Measurements from ENCODE around the gene VSTM1. TPM values are rescaled to one million over a fixed set of nuclear protein-coding genes. Genes with fewer than 3 reads are reported as not detected.

Gene VSTM1
- total RNA-seq, 1 experiment from 2014 or later: not detected

DNA sequence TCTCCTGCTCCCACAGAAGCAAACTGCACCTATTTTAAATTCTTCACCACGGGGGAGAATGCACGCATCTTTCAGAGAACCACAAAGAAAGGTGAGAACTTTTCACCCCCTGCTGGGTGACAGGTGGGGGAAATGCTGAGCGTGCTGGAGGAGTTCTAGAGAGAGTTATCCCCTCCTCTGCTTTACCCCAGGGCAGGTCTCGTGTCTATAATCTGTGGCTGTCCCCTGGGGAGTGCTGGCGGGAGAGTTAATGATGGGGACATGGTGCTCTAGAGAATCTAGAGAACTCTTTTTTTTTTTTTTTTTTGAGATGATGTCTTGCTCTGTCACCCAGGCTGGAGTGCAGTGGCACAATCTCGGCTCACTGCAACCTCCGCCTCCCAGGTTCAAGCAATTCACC, 65.5 kb downstream of the VSTM1 start:
- Histone ChIP-seq H3K36me3 (ENCODE audit: insufficient read depth, low read length) (no peaks in the 10 kb centered on the region), H3K9ac (ENCODE audit: low read length) (no peak overlapping the region), H3K4me2 (ENCODE audit: low read depth, low read length, poor library complexity, severe bottlenecking) (no peak overlapping the region), H3K9me2 (replicated peaks; ENCODE audit: insufficient read depth, low read length) (no peaks in the 10 kb centered on the region), H4K20me1 (ENCODE audit: insufficient read depth, low read depth, low read length) (no peaks in the 10 kb centered on the region), H3K9me3 (ENCODE audit: low read length) (no peaks in the 10 kb centered on the region), H3K27me3 (ENCODE audit: low read length) (no peaks in the 10 kb centered on the region), H2AFZ (ENCODE audit: low read length) (no peak overlapping the region), H3K27ac (ENCODE audit: low read length) (no peak overlapping the region), H3K4me1 (ENCODE audit: low read length) (no peaks in the 10 kb centered on the region), H3K79me2 (ENCODE audit: low read length) (no peaks in the 10 kb centered on the region), H3K4me3 (ENCODE audit: low read length) (no peak overlapping the region)
- no peak for DNase-seq

DNA sequence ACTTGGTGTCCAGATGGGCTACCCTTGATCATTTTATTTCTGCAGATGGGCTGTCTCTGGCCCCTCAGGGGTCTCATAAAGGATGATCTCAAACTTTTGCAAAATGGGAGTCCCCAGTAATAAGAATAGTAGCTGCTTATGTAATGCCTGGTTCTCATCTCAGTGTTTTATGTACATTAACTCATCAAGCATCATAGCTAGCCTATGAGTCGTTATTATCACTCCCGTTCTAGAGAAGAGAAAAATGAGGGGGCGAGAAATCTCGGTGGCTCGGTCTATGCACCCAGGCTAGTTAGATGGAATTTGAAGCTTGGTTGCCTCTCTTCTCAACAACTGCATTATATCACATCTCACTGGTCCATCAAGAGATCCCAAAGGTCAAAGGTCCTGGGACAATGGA, 68.9 kb downstream of the VSTM1 start:
- Histone ChIP-seq H3K4me1 (ENCODE audit: low read length) (no peaks in the 10 kb centered on the region), H3K4me2 (ENCODE audit: low read depth, low read length, poor library complexity, severe bottlenecking) (no peak overlapping the region), H3K79me2 (ENCODE audit: low read length) (no peaks in the 10 kb centered on the region), H3K27me3 (ENCODE audit: low read length) (no peaks in the 10 kb centered on the region), H3K36me3 (ENCODE audit: insufficient read depth, low read length) (no peaks in the 10 kb centered on the region), H2AFZ (ENCODE audit: low read length) (no peak overlapping the region), H3K9ac (ENCODE audit: low read length) (no peak overlapping the region), H3K9me3 (ENCODE audit: low read length) (no peaks in the 10 kb centered on the region), H3K27ac (ENCODE audit: low read length) (no peak overlapping the region), H3K9me2 (replicated peaks; ENCODE audit: insufficient read depth, low read length) (no peaks in the 10 kb centered on the region), H3K4me3 (ENCODE audit: low read length) (no peak overlapping the region), H4K20me1 (ENCODE audit: insufficient read depth, low read depth, low read length) (no peaks in the 10 kb centered on the region)
- no peak for DNase-seq

- Histone ChIP-seq H4K20me1 (ENCODE audit: insufficient read depth, low read depth, low read length) (no peaks in the 10 kb centered on the region), H3K4me2 (ENCODE audit: low read depth, low read length, poor library complexity, severe bottlenecking) (no peak overlapping the region), H3K79me2 (ENCODE audit: low read length) (no peaks in the 10 kb centered on the region), H3K4me1 (ENCODE audit: low read length) (no peaks in the 10 kb centered on the region), H3K27ac (ENCODE audit: low read length) (no peak overlapping the region), H3K4me3 (ENCODE audit: low read length) (no peak overlapping the region), H3K9me3 (ENCODE audit: low read length) (no peaks in the 10 kb centered on the region), H3K9me2 (replicated peaks; ENCODE audit: insufficient read depth, low read length) (no peaks in the 10 kb centered on the region), H3K9ac (ENCODE audit: low read length) (no peak overlapping the region), H2AFZ (ENCODE audit: low read length) (no peak overlapping the region), H3K27me3 (ENCODE audit: low read length) (no peaks in the 10 kb centered on the region), H3K36me3 (ENCODE audit: insufficient read depth, low read length) (no peaks in the 10 kb centered on the region)
- no peak for DNase-seq
Observed at GRCh38 chr19:53993448-53993847, 70.2 kb downstream of the VSTM1 start.

GRCh38 chr19:53992815-53993214, 70.9 kb downstream of the VSTM1 start:
- H3K4me3 ChIP-seq (ENCODE audit: low read length): no peak overlapping the region
- DNase-seq: no peak
- H3K4me1 ChIP-seq (ENCODE audit: low read length): no peaks in the 10 kb centered on the region
- no peaks in the 10 kb centered on the region for H3K79me2 ChIP-seq (ENCODE audit: low read length)
- H3K9me3 ChIP-seq (ENCODE audit: low read length): no peaks in the 10 kb centered on the region
- no peaks in the 10 kb centered on the region for H4K20me1 ChIP-seq (ENCODE audit: insufficient read depth, low read depth, low read length)
- H3K36me3 ChIP-seq (ENCODE audit: insufficient read depth, low read length): no peaks in the 10 kb centered on the region
- H2AFZ ChIP-seq (ENCODE audit: low read length): no peak overlapping the region
- H3K9me2 ChIP-seq (replicated peaks; ENCODE audit: insufficient read depth, low read length): no peaks in the 10 kb centered on the region
- no peaks in the 10 kb centered on the region for H3K27me3 ChIP-seq (ENCODE audit: low read length)
- H3K27ac ChIP-seq (ENCODE audit: low read length): no peak overlapping the region
- no peak overlapping the region for H3K9ac ChIP-seq (ENCODE audit: low read length)
- H3K4me2 ChIP-seq (ENCODE audit: low read depth, low read length, poor library complexity, severe bottlenecking): no peak overlapping the region

DNA sequence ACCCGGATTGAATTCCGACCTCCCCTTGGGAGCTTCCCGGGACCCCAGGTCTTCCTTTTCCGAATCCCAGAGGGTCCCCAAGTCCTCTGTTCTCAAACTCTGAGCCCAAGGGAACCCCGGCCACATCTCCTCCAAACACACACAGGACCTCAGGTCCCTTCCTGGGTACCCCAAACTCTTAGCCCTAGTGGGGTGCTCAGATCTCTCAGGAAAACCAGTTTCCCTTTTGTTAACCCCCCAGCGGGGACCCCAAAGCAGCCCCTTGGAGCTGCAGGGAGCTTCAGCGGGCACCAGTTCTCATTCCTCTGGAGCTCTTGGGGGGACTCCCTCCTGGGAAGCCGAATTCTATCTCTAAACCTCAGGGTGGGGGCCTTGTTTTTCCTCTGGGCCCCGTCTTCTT, 71.5 kb downstream of the VSTM1 start:
- Histone ChIP-seq H3K9ac (ENCODE audit: low read length) (no peak overlapping the region), H3K79me2 (ENCODE audit: low read length) (no peaks in the 10 kb centered on the region), H3K36me3 (ENCODE audit: insufficient read depth, low read length) (no peaks in the 10 kb centered on the region), H3K9me2 (replicated peaks; ENCODE audit: insufficient read depth, low read length) (no peaks in the 10 kb centered on the region), H3K4me3 (ENCODE audit: low read length) (no peak overlapping the region), H3K27me3 (ENCODE audit: low read length) (no peaks in the 10 kb centered on the region), H4K20me1 (ENCODE audit: insufficient read depth, low read depth, low read length) (no peaks in the 10 kb centered on the region), H3K4me2 (ENCODE audit: low read depth, low read length, poor library complexity, severe bottlenecking) (no peak overlapping the region), H3K4me1 (ENCODE audit: low read length) (no peaks in the 10 kb centered on the region), H2AFZ (ENCODE audit: low read length) (no peak overlapping the region), H3K9me3 (ENCODE audit: low read length) (no peaks in the 10 kb centered on the region), H3K27ac (ENCODE audit: low read length) (no peak overlapping the region)
- DNase-seq: no peak

GRCh38 chr19:53991224-53992113, 72.2 kb downstream of the VSTM1 start, which contains the start of gene CACNG6:
TSS of gene CACNG6 (plus strand) at chr19:53991637. CDS start at chr19:53992878, 1,241 bp downstream.
- Histone ChIP-seq H3K9me3 (ENCODE audit: low read length) (no peaks in the 10 kb centered on the region), H2AFZ (ENCODE audit: low read length) (no peak within 1 kb of the TSS), H3K9me2 (replicated peaks; ENCODE audit: insufficient read depth, low read length) (no peaks in the 10 kb centered on the region), H4K20me1 (ENCODE audit: insufficient read depth, low read depth, low read length) (no peaks in the 10 kb centered on the region), H3K27ac (ENCODE audit: low read length) (no peak within 1 kb of the TSS), H3K9ac (ENCODE audit: low read length) (no peak within 1 kb of the TSS), H3K27me3 (ENCODE audit: low read length) (no peaks in the 10 kb centered on the region), H3K79me2 (ENCODE audit: low read length) (no peaks in the 10 kb centered on the region), H3K4me3 (ENCODE audit: low read length) (no peak within 1 kb of the TSS), H3K4me2 (ENCODE audit: low read depth, low read length, poor library complexity, severe bottlenecking) (no peak within 1 kb of the TSS), H3K4me1 (ENCODE audit: low read length) (no peaks in the 10 kb centered on the region), H3K36me3 (ENCODE audit: insufficient read depth, low read length) (no peaks in the 10 kb centered on the region)
- no peak for DNase-seq

Small RNAs within 50 kb of the gene (small RNA-seq; reads per million reads assigned to genes)
- not detected for gene AC012314.20

Other genes with a start within 250 kb of the VSTM1 start
- gene NLRP12, start 239.6 kb downstream of the VSTM1 start, total RNA-seq (2014; rRNA removed; shearing (Covaris generic); ENCODE audit: low replicate concordance): not detected in 2 replicates
- not detected in 2 replicates for gene MYADM, start 196.0 kb downstream of the VSTM1 start, total RNA-seq (2014; rRNA removed; shearing (Covaris generic); ENCODE audit: low replicate concordance)
- not detected in 2 replicates for gene PRKCG, start 181.7 kb downstream of the VSTM1 start, total RNA-seq (2014; rRNA removed; shearing (Covaris generic); ENCODE audit: low replicate concordance)
- not detected in 2 replicates for gene CACNG7, start 154.6 kb downstream of the VSTM1 start, total RNA-seq (2014; rRNA removed; shearing (Covaris generic); ENCODE audit: low replicate concordance)
- gene CACNG8, start 101.0 kb downstream of the VSTM1 start, total RNA-seq (2014; rRNA removed; shearing (Covaris generic); ENCODE audit: low replicate concordance): not detected in 2 replicates
- not detected in 2 replicates for gene CACNG6, start 72.3 kb downstream of the VSTM1 start, total RNA-seq (2014; rRNA removed; shearing (Covaris generic); ENCODE audit: low replicate concordance)
- not detected in 2 replicates for gene TARM1, start 17.5 kb upstream of the VSTM1 start, total RNA-seq (2014; rRNA removed; shearing (Covaris generic); ENCODE audit: low replicate concordance)
- gene OSCAR, start 36.9 kb upstream of the VSTM1 start, total RNA-seq (2014; rRNA removed; shearing (Covaris generic); ENCODE audit: low replicate concordance): 0.22 TPM in 1 of 2 replicates, not detected in the other
- gene NDUFA3, start 39.0 kb upstream of the VSTM1 start, total RNA-seq (2014; rRNA removed; shearing (Covaris generic); ENCODE audit: low replicate concordance): 79.5 and 105 TPM in 2 replicates
- 21.5 and 39.9 TPM in 2 replicates for gene TFPT, start 51.8 kb upstream of the VSTM1 start, total RNA-seq (2014; rRNA removed; shearing (Covaris generic); ENCODE audit: low replicate concordance)
- gene PRPF31, start 51.9 kb upstream of the VSTM1 start, total RNA-seq (2014; rRNA removed; shearing (Covaris generic); ENCODE audit: low replicate concordance): 25.2 and 61.3 TPM in 2 replicates
- 31.2 and 45.0 TPM in 2 replicates for gene CNOT3, start 73.9 kb upstream of the VSTM1 start, total RNA-seq (2014; rRNA removed; shearing (Covaris generic); ENCODE audit: low replicate concordance)
- gene LENG1, start 95.8 kb upstream of the VSTM1 start, total RNA-seq (2014; rRNA removed; shearing (Covaris generic); ENCODE audit: low replicate concordance): 1.6 and 14.0 TPM in 2 replicates
- 6.2 TPM in 1 of 2 replicates, not detected in the other for gene TMC4, start 109.3 kb upstream of the VSTM1 start, total RNA-seq (2014; rRNA removed; shearing (Covaris generic); ENCODE audit: low replicate concordance)
- gene MBOAT7, start 125.7 kb upstream of the VSTM1 start, total RNA-seq (2014; rRNA removed; shearing (Covaris generic); ENCODE audit: low replicate concordance): 85.6 and 90.0 TPM in 2 replicates
- 28.1 and 39.8 TPM in 2 replicates for gene TSEN34, start 127.4 kb upstream of the VSTM1 start, total RNA-seq (2014; rRNA removed; shearing (Covaris generic); ENCODE audit: low replicate concordance)
- 3,304 and 6,295 TPM in 2 replicates for gene RPS9, start 137.0 kb upstream of the VSTM1 start, total RNA-seq (2014; rRNA removed; shearing (Covaris generic); ENCODE audit: low replicate concordance)
- gene LILRB3, start 159.1 kb upstream of the VSTM1 start, total RNA-seq (2014; rRNA removed; shearing (Covaris generic); ENCODE audit: low replicate concordance): 0.11 TPM in 1 of 2 replicates, not detected in the other
- gene LILRA6, start 178.9 kb upstream of the VSTM1 start, total RNA-seq (2014; rRNA removed; shearing (Covaris generic); ENCODE audit: low replicate concordance): not detected in 2 replicates
- not detected in 2 replicates for gene LILRB5, start 193.4 kb upstream of the VSTM1 start, total RNA-seq (2014; rRNA removed; shearing (Covaris generic); ENCODE audit: low replicate concordance)
- gene LILRB2, start 217.2 kb upstream of the VSTM1 start, total RNA-seq (2014; rRNA removed; shearing (Covaris generic); ENCODE audit: low replicate concordance): 0.22 and 0.61 TPM in 2 replicates
- gene LILRA5, start 249.3 kb upstream of the VSTM1 start, total RNA-seq (2014; rRNA removed; shearing (Covaris generic); ENCODE audit: low replicate concordance): not detected in 2 replicates